AG04449 (cell line): ENCODE results near the gene ZNF202.

Source experiments
- CTCF ChIA-PET: fragments of 350-600 bp; formaldehyde crosslinking; extraction: SDS; loops from one replicate; lab custom pipeline; 2021; ENCODE audit warnings: antibody characterized with exemption; lab: Yijun Ruan, JAX
- POLR2A ChIA-PET: fragments of 400-600, 350-600 bp; formaldehyde crosslinking; extraction: SDS; loops from one replicate; lab custom pipeline; 2020; ENCODE audit warnings: antibody characterized with exemption, inconsistent platforms; lab: Yijun Ruan, JAX
- DNase-seq: peaks from one replicate; pipeline ENCODE4 v3.0.0-alpha.2; 2010; ENCODE audit warnings: low read depth, low spot score
- H3K4me3 ChIP-seq: 2 replicates; pipeline ENCODE4 v1.5.1; 2011; ENCODE audit warnings: low read depth, mild to moderate bottlenecking, control low read depth, low read length
- CTCF ChIP-seq: IDR thresholded peaks from one replicate; pipeline ENCODE4 v1.5.1; 2011; ENCODE audit warnings: mild to moderate bottlenecking, moderate library complexity, low read length, control low read depth, inconsistent platforms; ENCODE audit not compliant: insufficient read depth; ENCODE audit errors: missing control alignments

The ZNF202 gene

GRCh38 chr11:123707606-123708205, 33.8 kb downstream of the ZNF202 start:
- H3K4me3 ChIP-seq: no peak overlapping the region
- ChIA-PET CTCF (interaction anchor here (0.6 to 13.9 kb wide), 38 partner anchors 9 to 300 kb away, joined by 3 to 305 read pairs (median 6); partner anchors contain the start of genes SCN3B and ZNF202), POLR2A (no interaction called here)
- peak; percentile 71 for TF ChIP-seq CTCF
- DNase-seq: peak; percentile 26

- CTCF ChIA-PET: interaction anchor here (0.6 to 13.9 kb wide), 34 partner anchors 9 to 299 kb away, joined by 3 to 305 read pairs (median 6); partner anchors contain the start of genes SCN3B and ZNF202
- no peak for TF ChIP-seq CTCF
- H3K4me3 ChIP-seq: no peak overlapping the region
- POLR2A ChIA-PET: no interaction called here
- DNase-seq: no peak
Observed at GRCh38 chr11:123707206-123707605, 34.3 kb downstream of the ZNF202 start.

- ChIA-PET CTCF (interaction anchor here (0.7 to 13.9 kb wide), 3 partner anchors 65 to 145 kb away, joined by 3 to 305 read pairs (median 271); no protein-coding TSS in a partner anchor), POLR2A (no interaction called here)
- TF ChIP-seq CTCF: no peak
- no peak for DNase-seq
- no peak overlapping the region for H3K4me3 ChIP-seq
Observed at GRCh38 chr11:123704341-123704740, 37.1 kb downstream of the ZNF202 start.

GRCh38 chr11:123702696-123703095, 38.8 kb downstream of the ZNF202 start:
- no peak overlapping the region for H3K4me3 ChIP-seq
- CTCF ChIA-PET: interaction anchor here (0.6 to 13.9 kb wide), 4 partner anchors 9 to 402 kb away, joined by 4 to 305 read pairs (median 7); no protein-coding TSS in a partner anchor
- TF ChIP-seq CTCF: no peak
- no peak for DNase-seq
- POLR2A ChIA-PET: no interaction called here

DNA sequence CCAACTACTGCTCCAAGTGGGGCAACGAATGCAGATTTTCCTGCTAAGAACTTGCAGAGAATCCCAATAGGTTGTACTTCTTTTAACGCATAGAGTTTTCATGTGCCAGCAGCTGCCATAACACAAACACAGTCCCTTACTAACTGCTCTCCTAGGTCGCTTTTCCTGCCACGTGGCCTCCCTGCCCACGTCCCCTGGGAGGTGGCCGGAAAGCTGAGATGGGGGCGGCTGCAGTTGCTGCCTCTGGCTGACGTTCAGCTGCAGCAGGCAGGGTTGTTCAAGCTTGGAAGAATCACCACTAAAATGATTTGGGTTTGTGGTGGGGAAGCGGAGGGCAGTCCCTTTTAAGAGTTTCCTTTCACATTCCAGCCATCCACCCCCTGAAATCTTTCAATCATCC, 39.3 kb downstream of the ZNF202 start:
- POLR2A ChIA-PET: no interaction called here

GRCh38 chr11:123700772-123701171, 40.7 kb downstream of the ZNF202 start:
- no peak for DNase-seq
- H3K4me3 ChIP-seq: no peak overlapping the region
- POLR2A ChIA-PET: no interaction called here
- no peak for TF ChIP-seq CTCF
- CTCF ChIA-PET: interaction anchor here (0.7 to 1.4 kb wide), 2 partner anchors 10 to 118 kb away, joined by 3 to 5 read pairs; no protein-coding TSS in a partner anchor

More for the DNA sequence above, 39.3 kb downstream of the ZNF202 start:
- DNase-seq: no peak
- CTCF ChIA-PET: interaction anchor here (0.6 to 13.9 kb wide), 5 partner anchors 9 to 401 kb away, joined by 4 to 305 read pairs (median 5); no protein-coding TSS in a partner anchor
- H3K4me3 ChIP-seq: no peak overlapping the region
- TF ChIP-seq CTCF: no peak
